Measurements from ENCODE around the gene MPG. TPM values are rescaled to one million over a fixed set of nuclear protein-coding genes. Genes with fewer than 3 reads are reported as not detected.

MPG gene
- total and polyA plus RNA-seq, 2 of the 8 experiments (the other 6 are each of a cell fraction or from before 2014, with no cell fraction given) = 37.6 to 83.7 TPM

- Histone ChIP-seq H2BK15ac (ENCODE audit: low read length) (no peak overlapping the region), H3K4me1 (replicated peaks in 1 of 4; ENCODE audit: control insufficient read depth in 3 of 4, insufficient read depth in 4 of 4, low read length in 3 of 4) (no peaks in the 10 kb centered on the region), H2BK5ac (ENCODE audit: low read depth, low read length) (no peak overlapping the region), H2BK12ac (ENCODE audit: low read depth, low read length) (no peak overlapping the region), H3K79me2 (ENCODE audit: control insufficient read depth in 1 of 2, insufficient read depth in 2 of 2, low read length in 2 of 2) (peaks cover 0 to 2% of the 10 kb centered on the region in 2 experiments; a peak in 1 of 4 replicates), H3K9ac (replicated peaks in 1 of 4; ENCODE audit: extremely low read depth in 1 of 4, low read depth in 3 of 4, low read length in 3 of 4) (no peak overlapping the region), H4K5ac (ENCODE audit: insufficient read length, low read depth, low read length) (no peak overlapping the region), H4K8ac (ENCODE audit: extremely low read depth, insufficient read depth, low read length) (no peak overlapping the region), H3K23ac (ENCODE audit: insufficient read length) (no peak overlapping the region), H3K4ac (replicated peaks; ENCODE audit: insufficient read length, low read depth, low read length) (no peak overlapping the region), H2AK5ac (ENCODE audit: low read depth, low read length) (no peak overlapping the region), H2BK120ac (replicated peaks; ENCODE audit: low read depth, low read length) (no peak overlapping the region), H3K23me2 (ENCODE audit: low read depth, low read length) (no peaks in the 10 kb centered on the region), H3K56ac (replicated peaks; ENCODE audit: insufficient read length, low read depth, low read length) (no peak overlapping the region), H4K91ac (replicated peaks; ENCODE audit: insufficient read length, low read length) (no peak overlapping the region), H4K20me1 (replicated peaks in 1 of 2; ENCODE audit: control insufficient read depth in 1 of 2, insufficient read depth in 2 of 2, low read length in 2 of 2) (peaks cover 0 to 18% of the 10 kb centered on the region in 2 experiments), H3K14ac (ENCODE audit: insufficient read length) (no peak overlapping the region), H3K9me3 (ENCODE audit: insufficient read depth in 2 of 2, low read depth in 1 of 2, low read length in 1 of 2) (no peaks in the 10 kb centered on the region; a peak in 1 of 4 replicates), H3K79me1 (ENCODE audit: low read depth, low read length) (peaks cover 2% of the 10 kb centered on the region; the same call in 1 of the 2 replicates), H3K18ac (ENCODE audit: extremely low read depth, low read length) (no peak overlapping the region), H3K4me2 (ENCODE audit: insufficient read depth in 1 of 2, low read depth in 2 of 2, low read length in 2 of 2) (no peak overlapping the region), H2BK20ac (ENCODE audit: low read length) (no peak overlapping the region), H2AFZ (ENCODE audit: low read length) (no peak overlapping the region), H3K27ac (ENCODE audit: low read depth, low read length) (no peak overlapping the region), H3K4me3 (ENCODE audit: extremely low read depth in 1 of 4, insufficient read depth in 2 of 4, low read depth in 3 of 4, low read length in 4 of 4) (no peak overlapping the region), H3K27me3 (replicated peaks in 1 of 4; ENCODE audit: control insufficient read depth in 3 of 4, extremely low read depth in 1 of 4, insufficient read depth in 3 of 4, low read length in 3 of 4) (no peaks in the 10 kb centered on the region), H3K36me3 (ENCODE audit: control insufficient read depth in 2 of 4, insufficient read depth in 4 of 4, low read length in 3 of 4) (peaks cover 21 to 65% (median 50%) of the 10 kb centered on the region in 4 experiments)
- POLR2A ChIA-PET (ENCODE audit: partially characterized antibody) = interaction anchor here (1.1 to 1.3 kb wide), 2 partner anchors 20 to 21 kb away, joined by 3 read pairs; no protein-coding TSS in a partner anchor
- TF ChIP-seq, protein P1, sequence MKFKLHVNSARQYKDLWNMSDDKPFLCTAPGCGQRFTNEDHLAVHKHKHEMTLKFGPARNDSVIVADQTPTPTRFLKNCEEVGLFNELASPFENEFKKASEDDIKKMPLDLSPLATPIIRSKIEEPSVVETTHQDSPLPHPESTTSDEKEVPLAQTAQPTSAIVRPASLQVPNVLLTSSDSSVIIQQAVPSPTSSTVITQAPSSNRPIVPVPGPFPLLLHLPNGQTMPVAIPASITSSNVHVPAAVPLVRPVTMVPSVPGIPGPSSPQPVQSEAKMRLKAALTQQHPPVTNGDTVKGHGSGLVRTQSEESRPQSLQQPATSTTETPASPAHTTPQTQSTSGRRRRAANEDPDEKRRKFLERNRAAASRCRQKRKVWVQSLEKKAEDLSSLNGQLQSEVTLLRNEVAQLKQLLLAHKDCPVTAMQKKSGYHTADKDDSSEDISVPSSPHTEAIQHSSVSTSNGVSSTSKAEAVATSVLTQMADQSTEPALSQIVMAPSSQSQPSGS (IDR thresholded peaks at IDR 0.05; ENCODE audit: low read length) = no peak
- TF ChIP-seq SRF (IDR thresholded peaks at IDR 0.05; ENCODE audit: low read depth, low read length) = no peak
- TF ChIP-seq POU5F1 (IDR thresholded peaks at IDR 0.05; ENCODE audit: low read depth, low read length) = no peak
- TF ChIP-seq SUZ12 (IDR thresholded peaks at IDR 0.05; ENCODE audit: low read length) = no peak
- TF ChIP-seq CBX8 (IDR thresholded peaks at IDR 0.05; ENCODE audit: borderline replicate concordance, low read depth, low read length) = no peak
- no peak for TF ChIP-seq RFX5 (IDR thresholded peaks at IDR 0.05; ENCODE audit: borderline replicate concordance, low read depth, low read length)
- no peak for TF ChIP-seq CBX5 (IDR thresholded peaks at IDR 0.05; ENCODE audit: low read depth, low read length)
- TF ChIP-seq ASH2L (IDR thresholded peaks at IDR 0.05; ENCODE audit: low read length) = no peak
- no peak for TF ChIP-seq POLR2AphosphoS5 (IDR thresholded peaks at IDR 0.05; ENCODE audit: low read depth, low read length)
- TF ChIP-seq, protein P2, sequence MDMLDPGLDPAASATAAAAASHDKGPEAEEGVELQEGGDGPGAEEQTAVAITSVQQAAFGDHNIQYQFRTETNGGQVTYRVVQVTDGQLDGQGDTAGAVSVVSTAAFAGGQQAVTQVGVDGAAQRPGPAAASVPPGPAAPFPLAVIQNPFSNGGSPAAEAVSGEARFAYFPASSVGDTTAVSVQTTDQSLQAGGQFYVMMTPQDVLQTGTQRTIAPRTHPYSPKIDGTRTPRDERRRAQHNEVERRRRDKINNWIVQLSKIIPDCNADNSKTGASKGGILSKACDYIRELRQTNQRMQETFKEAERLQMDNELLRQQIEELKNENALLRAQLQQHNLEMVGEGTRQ (IDR thresholded peaks at IDR 0.05; ENCODE audit: low read length) = no peak
- 97% methylated on average over 4 of the region's 4 CpGs; no CpG with 5 or more reads in 1 of the 2 experiments for WGBS, 2 experiments (ENCODE audit: extremely low coverage in 1 of 2, insufficient coverage in 1 of 2, insufficient read length in 1 of 2, insufficient replicate concordance in 2 of 2, low coverage in 1 of 2, low lambda C conversion rate in 2 of 2, missing lambda C conversion rate in 1 of 2)
- FAIRE-seq = no peak
- DNase-seq (ENCODE audit: low read depth in 1 of 2, low spot score in 2 of 2) = no peak
- CTCF ChIA-PET (ENCODE audit: partially characterized antibody) = interaction anchor here (0.7 kb wide), 1 partner anchor 76 kb away, joined by 3 read pairs; no protein-coding TSS in a partner anchor
Observed at GRCh38 chr16:42691-43090, 35.3 kb upstream of the MPG start.

All from H1 (cell line).